ENCODE data around the gene RNF32.

DNA sequence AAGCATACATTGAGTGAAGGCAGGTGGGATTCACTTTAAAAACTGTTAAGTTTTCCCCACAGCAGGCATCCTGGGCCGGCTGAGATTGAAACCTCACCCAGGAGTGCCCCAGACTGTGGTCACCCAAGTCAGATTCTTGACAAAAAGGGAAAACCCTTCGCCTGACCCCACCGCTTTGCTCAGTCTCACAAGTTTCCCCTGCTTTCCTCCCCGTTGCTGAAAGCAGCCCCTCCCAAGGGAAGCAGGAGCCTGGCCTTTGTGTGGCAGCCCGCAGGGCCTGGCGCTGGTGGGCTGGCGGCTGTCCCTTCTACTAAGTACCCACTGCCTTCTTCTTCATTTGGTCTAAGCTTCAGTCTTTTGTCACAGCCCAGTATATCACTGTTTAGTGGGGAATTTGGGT, 16.0 kb downstream of the RNF32 start:
- no peak for TF ChIP-seq TAF1 (conservative IDR thresholded peaks at IDR 0.05)
- TF ChIP-seq, protein P1, sequence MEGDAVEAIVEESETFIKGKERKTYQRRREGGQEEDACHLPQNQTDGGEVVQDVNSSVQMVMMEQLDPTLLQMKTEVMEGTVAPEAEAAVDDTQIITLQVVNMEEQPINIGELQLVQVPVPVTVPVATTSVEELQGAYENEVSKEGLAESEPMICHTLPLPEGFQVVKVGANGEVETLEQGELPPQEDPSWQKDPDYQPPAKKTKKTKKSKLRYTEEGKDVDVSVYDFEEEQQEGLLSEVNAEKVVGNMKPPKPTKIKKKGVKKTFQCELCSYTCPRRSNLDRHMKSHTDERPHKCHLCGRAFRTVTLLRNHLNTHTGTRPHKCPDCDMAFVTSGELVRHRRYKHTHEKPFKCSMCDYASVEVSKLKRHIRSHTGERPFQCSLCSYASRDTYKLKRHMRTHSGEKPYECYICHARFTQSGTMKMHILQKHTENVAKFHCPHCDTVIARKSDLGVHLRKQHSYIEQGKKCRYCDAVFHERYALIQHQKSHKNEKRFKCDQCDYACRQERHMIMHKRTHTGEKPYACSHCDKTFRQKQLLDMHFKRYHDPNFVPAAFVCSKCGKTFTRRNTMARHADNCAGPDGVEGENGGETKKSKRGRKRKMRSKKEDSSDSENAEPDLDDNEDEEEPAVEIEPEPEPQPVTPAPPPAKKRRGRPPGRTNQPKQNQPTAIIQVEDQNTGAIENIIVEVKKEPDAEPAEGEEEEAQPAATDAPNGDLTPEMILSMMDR (IDR thresholded peaks at IDR 0.05; ENCODE audit: low read depth, low read length, missing input control) = no peak
- TF ChIP-seq GABPA (IDR thresholded peaks at IDR 0.05 in 1 of 2, conservative IDR thresholded peaks at IDR 0.05 in 1 of 2) = no peak
- TF ChIP-seq FOXA2 (IDR thresholded peaks at IDR 0.05) = no peak
- TF ChIP-seq NR2F2 (IDR thresholded peaks at IDR 0.05) = no peak
- no peak for TF ChIP-seq JUND (IDR thresholded peaks at IDR 0.05)
- no peak for TF ChIP-seq REST (IDR thresholded peaks at IDR 0.05)
- no peak for TF ChIP-seq SP1 (IDR thresholded peaks at IDR 0.05)
- TF ChIP-seq YY1 (IDR thresholded peaks at IDR 0.05) = no peak
